ENCODE measurements around the gene MSX2.

The MSX2 gene

DNA sequence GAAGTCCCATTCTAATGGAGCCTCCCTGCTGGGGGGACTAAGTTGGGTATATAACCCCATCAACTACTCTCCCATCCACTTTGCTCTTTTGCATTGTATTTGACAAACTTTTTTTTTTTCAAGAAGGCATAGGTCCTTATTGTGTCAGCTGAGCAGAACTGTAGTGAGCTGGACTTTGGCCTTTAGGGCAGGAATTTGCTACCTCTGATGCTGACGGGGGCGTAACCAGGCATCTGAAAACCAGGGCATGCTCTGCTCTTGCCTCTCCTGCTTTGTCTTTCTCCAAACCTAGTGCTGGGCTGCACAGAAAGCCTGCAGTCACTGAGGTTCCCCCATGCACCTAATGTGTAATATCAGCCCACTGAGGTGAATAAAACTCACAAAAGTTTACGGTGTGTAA, 49.0 kb downstream of the MSX2 start:
- H3K9me3 ChIP-seq (ENCODE audit: control insufficient read depth, low read length), result no peaks in the 10 kb centered on the region
- no peak overlapping the region for H3K27ac ChIP-seq (ENCODE audit: insufficient read depth, low read length, poor library complexity, severe bottlenecking)
- no peaks in the 10 kb centered on the region for H3K4me1 ChIP-seq (ENCODE audit: control insufficient read depth, insufficient read depth, low read length, poor library complexity, severe bottlenecking)
- H3K27me3 ChIP-seq (replicated peaks; ENCODE audit: control insufficient read depth, insufficient read depth, low read length, poor library complexity, severe bottlenecking), result no peaks in the 10 kb centered on the region
- H3K4me3 ChIP-seq (ENCODE audit: insufficient read depth, low read depth, low read length, poor library complexity, severe bottlenecking), result no peak overlapping the region
- no peaks in the 10 kb centered on the region for H3K36me3 ChIP-seq (ENCODE audit: control insufficient read depth, insufficient read depth, low read length)
- no peak for DNase-seq

DNA sequence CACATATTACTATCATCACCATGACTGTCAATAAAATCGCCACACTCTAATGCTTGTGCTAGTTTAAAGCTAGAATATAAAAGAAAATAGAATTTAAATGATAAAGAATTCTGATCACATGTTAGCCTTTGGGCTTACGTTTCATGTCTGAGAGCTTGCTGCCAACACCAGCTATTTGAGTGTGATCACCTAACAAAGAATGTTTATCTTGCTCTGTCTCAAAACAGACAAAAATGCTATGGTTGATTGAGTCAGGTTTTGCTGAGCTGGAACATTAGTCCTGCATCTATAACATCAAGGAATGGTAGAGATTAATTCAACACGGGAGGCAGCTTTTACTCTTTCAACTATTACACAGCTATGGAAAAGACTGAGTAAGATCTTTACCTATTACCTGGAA, 50.7 kb downstream of the MSX2 start:
- no peaks in the 10 kb centered on the region for H3K36me3 ChIP-seq (ENCODE audit: control insufficient read depth, insufficient read depth, low read length)
- H3K27me3 ChIP-seq (replicated peaks; ENCODE audit: control insufficient read depth, insufficient read depth, low read length, poor library complexity, severe bottlenecking), result no peaks in the 10 kb centered on the region
- H3K4me1 ChIP-seq (ENCODE audit: control insufficient read depth, insufficient read depth, low read length, poor library complexity, severe bottlenecking), result no peaks in the 10 kb centered on the region
- no peak for DNase-seq
- H3K4me3 ChIP-seq (ENCODE audit: insufficient read depth, low read depth, low read length, poor library complexity, severe bottlenecking), result no peak overlapping the region
- no peaks in the 10 kb centered on the region for H3K9me3 ChIP-seq (ENCODE audit: control insufficient read depth, low read length)
- no peak overlapping the region for H3K27ac ChIP-seq (ENCODE audit: insufficient read depth, low read length, poor library complexity, severe bottlenecking)

DNA sequence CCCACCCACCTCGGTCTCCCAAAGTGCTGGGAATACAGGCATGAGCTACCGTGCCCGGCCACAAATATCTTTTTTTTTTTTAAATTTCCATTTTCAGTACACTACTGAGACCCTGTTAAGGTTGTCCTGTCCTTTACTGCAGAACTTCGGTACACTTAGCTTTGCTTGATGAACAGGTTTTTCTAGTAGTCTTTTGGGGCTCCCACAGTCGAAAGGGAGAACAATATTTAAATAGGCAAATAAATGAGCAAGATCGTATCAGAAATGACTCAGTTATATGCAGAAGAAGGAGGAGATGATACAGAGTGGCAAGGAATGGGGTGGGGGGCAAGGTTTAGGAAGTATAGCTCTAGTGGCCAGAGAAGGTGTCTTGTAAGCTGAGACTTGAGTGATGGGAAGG, 52.7 kb downstream of the MSX2 start:
- H3K27ac ChIP-seq (ENCODE audit: insufficient read depth, low read length, poor library complexity, severe bottlenecking), result no peak overlapping the region
- H3K4me3 ChIP-seq (ENCODE audit: insufficient read depth, low read depth, low read length, poor library complexity, severe bottlenecking), result no peak overlapping the region
- DNase-seq, result no peak
- no peaks in the 10 kb centered on the region for H3K9me3 ChIP-seq (ENCODE audit: control insufficient read depth, low read length)
- H3K4me1 ChIP-seq (ENCODE audit: control insufficient read depth, insufficient read depth, low read length, poor library complexity, severe bottlenecking), result no peaks in the 10 kb centered on the region
- no peaks in the 10 kb centered on the region for H3K36me3 ChIP-seq (ENCODE audit: control insufficient read depth, insufficient read depth, low read length)
- H3K27me3 ChIP-seq (replicated peaks; ENCODE audit: control insufficient read depth, insufficient read depth, low read length, poor library complexity, severe bottlenecking), result no peaks in the 10 kb centered on the region

DNA sequence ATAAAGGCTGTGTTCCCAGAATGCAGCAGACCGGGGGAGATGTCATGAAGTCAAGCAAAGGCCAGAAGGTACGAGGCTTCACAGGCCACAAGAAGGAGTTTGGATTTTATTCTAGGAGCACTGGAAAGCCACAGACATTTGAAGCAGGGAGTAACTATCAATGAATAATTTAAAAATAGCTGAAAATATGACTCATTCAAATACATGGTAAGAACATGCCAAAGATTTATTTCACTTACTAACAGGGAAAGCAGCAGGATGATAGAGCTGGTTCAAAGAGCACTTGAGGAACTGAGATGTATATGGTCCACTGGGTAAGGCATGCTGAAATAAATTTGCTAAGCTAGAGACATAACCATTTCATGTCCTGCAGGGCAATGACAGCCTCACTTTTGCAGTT, 53.2 kb downstream of the MSX2 start:
- Histone ChIP-seq H3K4me1 (ENCODE audit: control insufficient read depth, insufficient read depth, low read length, poor library complexity, severe bottlenecking) (no peaks in the 10 kb centered on the region), H3K9me3 (ENCODE audit: control insufficient read depth, low read length) (no peaks in the 10 kb centered on the region), H3K4me3 (ENCODE audit: insufficient read depth, low read depth, low read length, poor library complexity, severe bottlenecking) (no peak overlapping the region), H3K36me3 (ENCODE audit: control insufficient read depth, insufficient read depth, low read length) (no peaks in the 10 kb centered on the region), H3K27ac (ENCODE audit: insufficient read depth, low read length, poor library complexity, severe bottlenecking) (no peak overlapping the region), H3K27me3 (replicated peaks; ENCODE audit: control insufficient read depth, insufficient read depth, low read length, poor library complexity, severe bottlenecking) (no peaks in the 10 kb centered on the region)
- DNase-seq, result no peak
